Suprapubic skin (tissue), 4 donors: ENCODE data around the gene COLEC11. TPM values are rescaled to one million over a fixed set of nuclear protein-coding genes. Genes with fewer than 3 reads are reported as not detected.

Source experiments
- DNase-seq, 2 donors: peaks; one replicate each; pipeline ENCODE4 v3.0.0-alpha.2; 2019; ENCODE audit warnings: low spot score in 2 of 2
- H3K27ac ChIP-seq: fragments of 200-600 bp; sonication (generic); one replicate; pipeline ENCODE4 v1.5.1; 2019
- H3K27me3 ChIP-seq: fragments of 200-600 bp; sonication (generic); one replicate; pipeline ENCODE4 v1.5.1; 2019
- H3K36me3 ChIP-seq: fragments of 200-600 bp; sonication (generic); one replicate; pipeline ENCODE4 v1.5.1; 2019
- H3K4me1 ChIP-seq: fragments of 200-600 bp; sonication (generic); one replicate; pipeline ENCODE4 v1.5.1; 2019
- H3K4me3 ChIP-seq: fragments of 200-600 bp; sonication (generic); one replicate; pipeline ENCODE4 v1.5.1; 2019; ENCODE audit warnings: mild to moderate bottlenecking
- H3K9me3 ChIP-seq: fragments of 200-600 bp; sonication (generic); one replicate; pipeline ENCODE4 v1.5.1; 2019
- EP300 ChIP-seq: sonication (generic); formaldehyde crosslinking; IDR thresholded peaks from one replicate; pipeline ENCODE4 v1.6.1; 2017; ENCODE audit warnings: antibody characterized with exemption
- POLR2A ChIP-seq, 2 donors: fragments of 450-650 bp; IDR thresholded peaks; one replicate each; pipeline ENCODE4 v1.6.1; 2017; ENCODE audit warnings: antibody characterized with exemption in 2 of 2, mild to moderate bottlenecking in 2 of 2, moderate library complexity in 2 of 2
- POLR2AphosphoS5 ChIP-seq, 3 donors: sonication (generic); formaldehyde crosslinking; IDR thresholded peaks; one replicate each; pipeline ENCODE4 v1.6.1; 2017; ENCODE audit warnings: antibody characterized with exemption in 3 of 3
- WGBS: methylation state at CpG from one replicate; pipeline ENCODE4 v1.1.5; 2018; 5-methylcytosine and 5-hydroxymethylcytosine counted together
- total RNA-seq, 4 donors: library from RNA; depleted of rRNA; stranded (reverse); fragments of >200 nt; gene quantifications; one replicate each; pipeline ENCODE4 v1.1.0, GENCODE V29; 2016
- TF ChIP-seq, protein P1 (sequence below), 2 donors: fragments of 200-600 bp in 1 of 2; fragments of 450-650 bp in 1 of 2; sonication (generic) in 1 of 2; IDR thresholded peaks; one replicate each; pipeline ENCODE4 v1.5.1; 2016 to 2019; ENCODE audit warnings: antibody characterized with exemption in 2 of 2, mild to moderate bottlenecking in 1 of 2, moderate library complexity in 1 of 2

COLEC11 gene
- total RNA-seq, 4 donors from 2014 or later = 0.39 to 0.68 TPM; not detected in 2

- Histone ChIP-seq H3K9me3 (no peaks in the 10 kb centered on the region), H3K27me3 (no peaks in the 10 kb centered on the region), H3K27ac (no peak overlapping the region), H3K36me3 (no peaks in the 10 kb centered on the region), H3K4me1 (peaks cover 20% of the 10 kb centered on the region), H3K4me3 (no peak overlapping the region)
- WGBS = 89% methylated on average over 7 of the region's 7 CpGs
- DNase-seq = no peak
- TF ChIP-seq POLR2A (IDR thresholded peaks at IDR 0.05) = no peak
- TF ChIP-seq, protein P1, sequence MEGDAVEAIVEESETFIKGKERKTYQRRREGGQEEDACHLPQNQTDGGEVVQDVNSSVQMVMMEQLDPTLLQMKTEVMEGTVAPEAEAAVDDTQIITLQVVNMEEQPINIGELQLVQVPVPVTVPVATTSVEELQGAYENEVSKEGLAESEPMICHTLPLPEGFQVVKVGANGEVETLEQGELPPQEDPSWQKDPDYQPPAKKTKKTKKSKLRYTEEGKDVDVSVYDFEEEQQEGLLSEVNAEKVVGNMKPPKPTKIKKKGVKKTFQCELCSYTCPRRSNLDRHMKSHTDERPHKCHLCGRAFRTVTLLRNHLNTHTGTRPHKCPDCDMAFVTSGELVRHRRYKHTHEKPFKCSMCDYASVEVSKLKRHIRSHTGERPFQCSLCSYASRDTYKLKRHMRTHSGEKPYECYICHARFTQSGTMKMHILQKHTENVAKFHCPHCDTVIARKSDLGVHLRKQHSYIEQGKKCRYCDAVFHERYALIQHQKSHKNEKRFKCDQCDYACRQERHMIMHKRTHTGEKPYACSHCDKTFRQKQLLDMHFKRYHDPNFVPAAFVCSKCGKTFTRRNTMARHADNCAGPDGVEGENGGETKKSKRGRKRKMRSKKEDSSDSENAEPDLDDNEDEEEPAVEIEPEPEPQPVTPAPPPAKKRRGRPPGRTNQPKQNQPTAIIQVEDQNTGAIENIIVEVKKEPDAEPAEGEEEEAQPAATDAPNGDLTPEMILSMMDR (IDR thresholded peaks at IDR 0.05) = no peak
- no peak for TF ChIP-seq POLR2AphosphoS5 (IDR thresholded peaks at IDR 0.05)
- TF ChIP-seq EP300 = no peak
Observed at GRCh38 chr2:3630631-3631030, 35.7 kb downstream of the COLEC11 start.

DNA sequence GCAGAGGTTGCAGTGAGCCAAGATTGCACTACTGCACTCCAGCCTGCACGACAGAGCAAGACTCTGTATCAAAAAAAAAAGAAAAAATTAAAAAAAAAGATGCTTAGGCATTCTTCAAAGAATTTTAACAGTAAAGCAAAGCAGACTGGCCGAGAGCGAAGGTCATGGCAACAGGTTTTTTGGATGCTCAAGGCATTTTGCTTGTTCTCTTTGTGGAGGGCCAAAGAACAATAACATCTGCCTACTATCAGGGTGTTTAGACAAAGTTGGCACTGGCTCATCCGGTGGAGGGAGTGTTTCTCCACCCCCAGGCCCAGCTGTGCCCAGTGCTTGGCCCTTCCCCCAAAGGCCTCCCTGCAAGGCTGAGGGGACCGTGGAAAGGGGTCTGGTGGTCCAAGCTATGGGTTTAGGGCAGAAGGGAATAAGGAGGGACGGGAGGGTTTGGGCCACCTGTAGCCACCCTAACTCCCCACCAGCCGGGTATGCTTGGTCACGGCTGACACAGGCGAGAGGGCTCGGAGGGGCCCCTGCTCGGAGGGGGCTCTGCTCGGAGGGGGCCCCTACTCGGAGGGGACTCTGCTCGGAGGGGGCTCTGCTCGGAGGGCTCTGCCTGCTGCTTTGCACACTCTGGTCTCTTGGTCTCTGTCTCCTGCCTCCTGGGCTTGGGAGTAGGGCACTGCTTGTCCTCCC, 36.4 kb downstream of the COLEC11 start:
- TF ChIP-seq, protein P1 (IDR thresholded peaks at IDR 0.05) = no peak
- TF ChIP-seq POLR2A (IDR thresholded peaks at IDR 0.05) (no peak), POLR2AphosphoS5 (IDR thresholded peaks at IDR 0.05) (no peak), EP300 (no peak)
- Histone ChIP-seq H3K9me3 (no peaks in the 10 kb centered on the region), H3K27me3 (no peaks in the 10 kb centered on the region), H3K36me3 (no peaks in the 10 kb centered on the region), H3K27ac (no peak overlapping the region), H3K4me1 (peaks cover 21% of the 10 kb centered on the region), H3K4me3 (no peak overlapping the region)
- 89% methylated on average over 15 of the region's 15 CpGs for WGBS
- no peak for DNase-seq

- Histone ChIP-seq H3K27me3 (no peaks in the 10 kb centered on the region), H3K4me1 (peaks cover 21% of the 10 kb centered on the region), H3K27ac (no peak overlapping the region), H3K4me3 (no peak overlapping the region), H3K36me3 (no peaks in the 10 kb centered on the region), H3K9me3 (no peaks in the 10 kb centered on the region)
- DNase-seq = peak; percentile 24 to 68
- 91% methylated on average over 20 of the region's 26 CpGs for WGBS
- TF ChIP-seq POLR2AphosphoS5 (IDR thresholded peaks at IDR 0.05) = no peak
- TF ChIP-seq, protein P1 (IDR thresholded peaks at IDR 0.05) = no peak
- TF ChIP-seq EP300 = no peak
- no peak for TF ChIP-seq POLR2A (IDR thresholded peaks at IDR 0.05)
Observed at GRCh38 chr2:3631851-3632659, 37.1 kb downstream of the COLEC11 start.

- Histone ChIP-seq H3K4me1 (peaks cover 21% of the 10 kb centered on the region), H3K27me3 (peaks cover 8% of the 10 kb centered on the region), H3K27ac (no peak overlapping the region), H3K36me3 (no peaks in the 10 kb centered on the region), H3K4me3 (no peak overlapping the region), H3K9me3 (no peaks in the 10 kb centered on the region)
- DNase-seq = peak; percentile 55 to 72
- WGBS = 74% methylated on average over 30 of the region's 33 CpGs
- TF ChIP-seq POLR2A (IDR thresholded peaks at IDR 0.05) (no peak), EP300 (no peak), POLR2AphosphoS5 (IDR thresholded peaks at IDR 0.05) (no peak)
- TF ChIP-seq, protein P1 (IDR thresholded peaks at IDR 0.05) = no peak
Observed at GRCh38 chr2:3633089-3633981, 38.4 kb downstream of the COLEC11 start.
